ENCODE data around the gene VSIG10.

GRCh38 chr12:118060301-118061010 is 43.4 kb downstream of the VSIG10 start:
- TF ChIP-seq CTCF (IDR thresholded peaks at IDR 0.05; ENCODE audit: insufficient read depth, low read length), result no peak
- TF ChIP-seq POLR2AphosphoS5 (IDR thresholded peaks at IDR 0.05; ENCODE audit: low read depth), result no peak
- no peak for TF ChIP-seq REST (IDR thresholded peaks at IDR 0.05; ENCODE audit: insufficient replicate concordance, low read depth)
- no peak for TF ChIP-seq GABPA (IDR thresholded peaks at IDR 0.05; ENCODE audit: low read depth)

All from HL-60 (cell line).